NB4 (cell line): ENCODE data around the gene RNF157.

Source experiments
- MAX ChIP-seq: IDR thresholded peaks from 2 replicates; pipeline ENCODE4 v1.6.1; 2011; ENCODE audit warnings: low read depth, low read length
- MYC ChIP-seq: IDR thresholded peaks from 2 replicates; pipeline ENCODE4 v1.6.1; 2011; ENCODE audit warnings: low read depth, low read length
- POLR2A ChIP-seq: IDR thresholded peaks from 2 replicates; pipeline ENCODE4 v1.6.1; 2011; ENCODE audit warnings: mild to moderate bottlenecking; ENCODE audit not compliant: insufficient read length; ENCODE audit errors: extremely low read depth
- TF ChIP-seq, protein P1 (sequence below): IDR thresholded peaks from one replicate; pipeline ENCODE4 v1.5.1; 2012; ENCODE audit warnings: low read depth, low read length

DNA sequence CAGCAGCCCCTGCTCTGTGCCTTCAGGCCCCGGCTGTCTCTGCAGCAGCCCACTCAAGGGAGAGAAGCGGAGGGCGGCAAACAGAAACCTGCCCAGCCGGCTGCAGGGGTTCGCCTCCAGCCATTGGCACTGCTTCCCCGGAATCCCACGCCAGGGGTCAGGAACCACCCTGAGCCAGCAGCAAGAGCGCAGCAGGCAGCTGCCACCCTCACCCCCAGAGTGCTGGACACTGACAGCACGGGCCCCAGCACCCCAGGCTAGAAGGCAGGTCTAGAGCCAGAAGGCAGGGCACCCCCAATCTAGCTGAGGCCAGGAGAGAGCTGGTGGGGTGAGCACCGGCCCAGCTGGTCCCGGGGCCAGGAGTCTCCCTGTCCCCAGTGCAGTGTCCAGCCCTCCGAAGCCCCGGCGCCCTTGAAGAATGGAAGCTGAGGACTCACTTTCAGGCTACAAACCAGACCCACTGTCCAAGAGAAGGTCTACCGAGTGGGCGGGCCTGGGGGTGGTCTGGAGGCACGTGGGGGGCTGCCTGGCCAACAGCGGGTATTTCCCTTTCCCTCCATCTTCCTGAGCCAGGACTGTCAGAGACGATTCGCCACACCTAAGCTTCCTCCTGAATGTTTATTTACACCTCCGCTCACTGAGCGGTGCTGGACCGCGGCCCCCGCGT, 33.3 kb upstream of the RNF157 start:
- no peak for TF ChIP-seq POLR2A
- TF ChIP-seq, protein P1, sequence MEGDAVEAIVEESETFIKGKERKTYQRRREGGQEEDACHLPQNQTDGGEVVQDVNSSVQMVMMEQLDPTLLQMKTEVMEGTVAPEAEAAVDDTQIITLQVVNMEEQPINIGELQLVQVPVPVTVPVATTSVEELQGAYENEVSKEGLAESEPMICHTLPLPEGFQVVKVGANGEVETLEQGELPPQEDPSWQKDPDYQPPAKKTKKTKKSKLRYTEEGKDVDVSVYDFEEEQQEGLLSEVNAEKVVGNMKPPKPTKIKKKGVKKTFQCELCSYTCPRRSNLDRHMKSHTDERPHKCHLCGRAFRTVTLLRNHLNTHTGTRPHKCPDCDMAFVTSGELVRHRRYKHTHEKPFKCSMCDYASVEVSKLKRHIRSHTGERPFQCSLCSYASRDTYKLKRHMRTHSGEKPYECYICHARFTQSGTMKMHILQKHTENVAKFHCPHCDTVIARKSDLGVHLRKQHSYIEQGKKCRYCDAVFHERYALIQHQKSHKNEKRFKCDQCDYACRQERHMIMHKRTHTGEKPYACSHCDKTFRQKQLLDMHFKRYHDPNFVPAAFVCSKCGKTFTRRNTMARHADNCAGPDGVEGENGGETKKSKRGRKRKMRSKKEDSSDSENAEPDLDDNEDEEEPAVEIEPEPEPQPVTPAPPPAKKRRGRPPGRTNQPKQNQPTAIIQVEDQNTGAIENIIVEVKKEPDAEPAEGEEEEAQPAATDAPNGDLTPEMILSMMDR, result no peak
- no peak for TF ChIP-seq MYC
- TF ChIP-seq MAX, result no peak
